ENCODE measurements around the gene CLOCK. TPM values are rescaled to one million over a fixed set of nuclear protein-coding genes. Genes with fewer than 3 reads are reported as not detected.
A peak's percentile ranks its signal among the peaks of the same experiment; 100 is the strongest.

The CLOCK gene
- total RNA-seq, 2 donors from 2014 or later, result 9.9 to 16.3 TPM

DNA sequence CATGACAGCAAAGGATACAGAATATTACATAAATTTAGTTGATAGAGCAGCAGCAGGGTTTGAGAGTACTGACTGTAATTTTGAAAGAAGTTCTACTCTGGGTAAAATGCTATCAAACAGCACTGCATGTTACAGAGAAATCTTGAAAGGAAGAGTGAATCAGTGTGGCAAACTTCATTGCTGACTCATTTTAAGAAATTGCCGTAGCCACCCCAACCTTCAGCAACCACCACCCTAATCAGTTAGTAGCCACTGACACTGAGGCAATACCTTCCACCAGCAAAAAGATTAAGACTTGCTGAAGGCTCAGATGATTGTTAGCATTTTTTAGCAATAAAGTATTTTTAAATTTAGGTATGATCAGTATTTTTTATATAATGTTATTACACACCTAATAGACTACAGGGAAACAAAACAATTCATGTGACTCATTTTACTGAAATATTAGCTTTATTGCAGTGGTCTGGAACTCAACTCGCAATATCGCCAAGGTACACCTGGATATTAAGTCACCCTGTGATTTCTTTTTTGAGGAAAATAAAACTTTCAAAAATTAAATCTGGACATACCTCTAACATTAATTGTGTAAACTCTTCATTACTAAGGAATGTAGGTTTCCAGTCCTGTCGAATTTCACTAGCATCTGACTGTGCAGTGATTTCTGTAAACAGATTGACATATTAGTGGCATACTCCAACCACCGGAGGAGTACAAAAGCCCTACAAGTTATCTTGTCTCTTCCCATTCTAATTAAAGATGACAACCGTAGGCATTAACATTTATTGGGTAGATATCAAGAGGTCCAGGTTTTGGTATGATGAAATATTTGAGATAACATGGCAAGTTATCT, 71.1 kb downstream of the CLOCK start:
- peak; percentile 94 for ATAC-seq (replicated peaks)
- Mint-ChIP-seq H3K36me3 (ENCODE audit: low read depth) (peaks cover 53% of the 10 kb centered on the region), H3K9me3 (no peaks in the 10 kb centered on the region), H3K4me3 (no peak overlapping the region), H3K27ac (no peak overlapping the region), H3K4me1 (peaks cover 11% of the 10 kb centered on the region), H3K27me3 (no peaks in the 10 kb centered on the region)

DNA sequence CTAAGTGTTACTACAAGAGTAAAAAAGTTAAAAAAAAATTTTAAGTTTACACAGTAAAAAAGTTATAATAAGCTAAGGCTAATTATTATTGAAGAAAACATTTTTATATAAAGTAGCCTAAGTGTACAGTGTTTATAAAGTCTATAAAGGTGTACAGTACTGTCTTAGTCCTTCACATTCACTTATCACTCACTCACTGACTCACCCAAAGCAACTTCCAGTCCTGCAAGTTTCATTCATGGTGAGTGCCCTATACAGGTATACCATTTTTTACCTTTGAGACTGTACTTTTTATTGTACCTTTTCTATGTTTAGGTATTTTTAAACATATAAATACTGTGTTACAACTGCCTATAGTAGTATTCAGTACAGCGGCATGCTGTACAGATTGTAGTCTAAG, 76.7 kb downstream of the CLOCK start:
- Mint-ChIP-seq H3K4me3 (no peak overlapping the region), H3K4me1 (peaks cover 7% of the 10 kb centered on the region), H3K9me3 (peaks cover 5% of the 10 kb centered on the region), H3K27me3 (no peaks in the 10 kb centered on the region), H3K27ac (no peak overlapping the region), H3K36me3 (ENCODE audit: low read depth) (peaks cover 49% of the 10 kb centered on the region)
- no peak for ATAC-seq (replicated peaks)

DNA sequence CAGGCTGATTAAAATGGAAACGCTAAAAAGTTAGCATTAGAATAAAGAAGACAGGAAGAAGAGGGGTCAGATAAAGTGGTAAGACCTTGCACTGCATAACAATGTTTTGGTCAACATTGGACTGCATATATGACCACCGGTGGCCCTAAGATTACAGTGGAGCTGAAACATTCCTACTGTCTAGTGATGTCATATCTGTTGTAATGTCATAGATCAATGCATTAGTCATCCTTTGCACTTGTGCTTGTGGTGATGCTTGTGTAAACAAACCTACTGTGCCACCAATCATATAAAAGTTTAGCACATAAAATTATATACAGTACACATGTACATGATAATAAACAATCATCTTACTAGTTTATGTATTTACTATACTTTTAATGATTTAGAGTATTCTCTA, 78.0 kb downstream of the CLOCK start:
- H3K9me3 Mint-ChIP-seq, result peaks cover 5% of the 10 kb centered on the region
- ATAC-seq (replicated peaks), result no peak
- no peaks in the 10 kb centered on the region for H3K27me3 Mint-ChIP-seq
- H3K36me3 Mint-ChIP-seq (ENCODE audit: low read depth), result peaks cover 45% of the 10 kb centered on the region
- H3K4me1 Mint-ChIP-seq, result no peaks in the 10 kb centered on the region
- no peak overlapping the region for H3K27ac Mint-ChIP-seq
- H3K4me3 Mint-ChIP-seq, result no peak overlapping the region

DNA sequence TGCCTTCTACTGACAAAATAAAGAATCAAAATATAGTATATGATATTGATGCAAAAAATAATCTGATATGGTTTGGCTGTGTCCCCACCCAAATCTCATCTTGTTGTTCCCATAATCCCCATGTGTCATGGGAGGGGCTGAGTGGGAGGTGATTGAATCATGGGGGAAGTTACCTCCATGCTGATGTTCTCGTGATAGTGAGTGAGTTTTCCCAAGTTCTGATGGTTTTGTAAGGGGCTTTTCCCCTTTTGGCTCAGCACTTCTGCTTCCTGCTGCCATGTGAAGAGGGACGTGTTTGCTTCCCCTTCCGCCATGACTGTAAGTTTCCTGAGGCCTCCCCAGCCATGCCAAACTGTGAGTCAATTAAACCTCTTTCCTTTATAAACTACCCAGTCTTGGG, 80.7 kb downstream of the CLOCK start:
- peaks cover 5% of the 10 kb centered on the region for H3K9me3 Mint-ChIP-seq
- ATAC-seq (replicated peaks), result no peak

DNA sequence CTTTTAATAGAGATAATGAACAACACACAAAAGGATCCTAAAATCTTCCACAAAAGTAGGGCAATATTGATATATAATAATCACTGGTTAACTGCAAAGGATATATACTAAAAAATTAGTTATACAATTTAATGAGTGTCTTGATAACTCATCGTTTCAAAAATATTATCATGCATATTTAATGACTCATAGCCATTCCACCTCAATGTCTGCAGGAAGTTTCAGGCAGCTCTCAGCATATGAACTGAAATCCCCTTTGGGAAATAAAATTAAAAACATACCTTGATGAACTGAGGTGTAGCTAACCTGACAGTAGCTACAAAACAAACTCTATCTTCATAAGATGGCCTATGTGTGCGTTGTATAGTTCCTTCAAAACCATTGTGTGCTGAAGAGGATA, 88.1 kb downstream of the CLOCK start:
- Mint-ChIP-seq H3K36me3 (ENCODE audit: low read depth) (peaks cover 51% of the 10 kb centered on the region), H3K4me1 (no peaks in the 10 kb centered on the region), H3K27me3 (no peaks in the 10 kb centered on the region), H3K4me3 (no peak overlapping the region), H3K9me3 (no peaks in the 10 kb centered on the region), H3K27ac (no peak overlapping the region)
- ATAC-seq (replicated peaks), result no peak

More for the DNA sequence above, 80.7 kb downstream of the CLOCK start:
- no peaks in the 10 kb centered on the region for H3K4me1 Mint-ChIP-seq
- no peak overlapping the region for H3K4me3 Mint-ChIP-seq
- peaks cover 52% of the 10 kb centered on the region for H3K36me3 Mint-ChIP-seq (ENCODE audit: low read depth)
- H3K27ac Mint-ChIP-seq, result no peak overlapping the region
- no peaks in the 10 kb centered on the region for H3K27me3 Mint-ChIP-seq

DNA sequence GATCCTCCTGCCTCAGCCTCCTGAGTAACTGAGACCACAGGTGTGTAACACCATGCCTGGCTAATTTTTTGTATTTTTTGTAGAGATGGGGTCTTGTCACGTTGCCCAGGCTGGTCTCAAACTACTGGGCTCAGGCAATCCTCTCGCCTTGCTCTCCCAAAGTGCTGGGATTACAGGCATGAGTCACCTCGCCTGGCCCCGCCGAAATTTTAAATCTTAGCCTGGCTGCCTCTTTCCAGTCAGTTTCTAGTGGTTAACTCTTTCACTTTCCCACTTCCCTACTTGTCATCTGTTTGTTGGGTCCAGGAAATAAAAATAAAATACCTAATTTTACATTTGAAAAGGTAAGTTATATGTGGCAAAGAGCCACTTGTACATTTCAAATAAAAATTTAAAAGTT, 88.5 kb downstream of the CLOCK start:
- no peaks in the 10 kb centered on the region for H3K4me1 Mint-ChIP-seq
- H3K36me3 Mint-ChIP-seq (ENCODE audit: low read depth), result peaks cover 53% of the 10 kb centered on the region
- no peak overlapping the region for H3K4me3 Mint-ChIP-seq
- no peaks in the 10 kb centered on the region for H3K27me3 Mint-ChIP-seq
- ATAC-seq (replicated peaks), result no peak
- H3K27ac Mint-ChIP-seq, result no peak overlapping the region
- H3K9me3 Mint-ChIP-seq, result no peaks in the 10 kb centered on the region

DNA sequence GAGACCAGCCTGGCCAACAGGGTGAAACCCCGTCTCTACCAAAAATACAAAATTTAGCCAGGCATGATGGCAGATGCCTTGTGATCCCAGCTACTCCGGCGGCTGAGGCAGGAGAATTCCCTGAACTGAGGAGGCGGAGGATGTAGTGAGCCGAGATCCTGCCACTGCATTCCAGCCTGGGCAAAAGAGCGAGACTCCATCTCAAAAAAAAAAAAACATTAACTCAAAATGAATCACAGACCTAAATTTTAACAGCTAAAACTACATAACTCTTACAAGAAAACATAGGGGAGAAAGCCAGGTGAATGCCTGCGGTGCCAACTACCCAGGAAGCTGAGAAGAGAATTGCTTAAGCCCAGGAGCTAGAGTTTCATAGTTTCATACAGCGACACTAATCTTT, 96.1 kb downstream of the CLOCK start:
- H3K36me3 Mint-ChIP-seq (ENCODE audit: low read depth), result peaks cover 66% of the 10 kb centered on the region
- no peak for ATAC-seq (replicated peaks)
- H3K27me3 Mint-ChIP-seq, result no peaks in the 10 kb centered on the region
- H3K4me3 Mint-ChIP-seq, result no peak overlapping the region
- no peaks in the 10 kb centered on the region for H3K9me3 Mint-ChIP-seq
- H3K4me1 Mint-ChIP-seq, result peaks cover 4% of the 10 kb centered on the region
- H3K27ac Mint-ChIP-seq, result no peak overlapping the region

DNA sequence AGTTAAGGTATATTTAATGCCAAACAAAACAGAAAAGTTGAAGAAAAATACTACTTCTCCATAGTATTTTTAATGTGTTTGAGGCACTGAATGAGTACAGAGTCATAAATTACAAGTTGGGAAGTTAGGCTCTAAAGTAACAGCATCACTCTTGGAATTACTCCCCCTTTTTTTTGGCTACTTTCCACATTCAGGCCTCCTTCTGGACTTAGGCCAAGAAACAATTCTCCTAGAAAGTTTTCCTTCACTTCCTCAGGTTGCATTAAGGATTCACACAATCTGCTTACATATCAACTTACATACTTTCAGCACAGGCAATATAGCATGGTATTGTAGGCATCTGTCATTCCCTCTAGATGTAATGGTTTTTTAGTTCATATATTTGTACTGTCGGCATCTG, 98.9 kb downstream of the CLOCK start:
- ATAC-seq (replicated peaks), result no peak
- Mint-ChIP-seq H3K4me1 (peaks cover 4% of the 10 kb centered on the region), H3K4me3 (no peak overlapping the region), H3K27me3 (no peaks in the 10 kb centered on the region), H3K27ac (no peak overlapping the region), H3K9me3 (no peaks in the 10 kb centered on the region), H3K36me3 (ENCODE audit: low read depth) (peaks cover 72% of the 10 kb centered on the region)

DNA sequence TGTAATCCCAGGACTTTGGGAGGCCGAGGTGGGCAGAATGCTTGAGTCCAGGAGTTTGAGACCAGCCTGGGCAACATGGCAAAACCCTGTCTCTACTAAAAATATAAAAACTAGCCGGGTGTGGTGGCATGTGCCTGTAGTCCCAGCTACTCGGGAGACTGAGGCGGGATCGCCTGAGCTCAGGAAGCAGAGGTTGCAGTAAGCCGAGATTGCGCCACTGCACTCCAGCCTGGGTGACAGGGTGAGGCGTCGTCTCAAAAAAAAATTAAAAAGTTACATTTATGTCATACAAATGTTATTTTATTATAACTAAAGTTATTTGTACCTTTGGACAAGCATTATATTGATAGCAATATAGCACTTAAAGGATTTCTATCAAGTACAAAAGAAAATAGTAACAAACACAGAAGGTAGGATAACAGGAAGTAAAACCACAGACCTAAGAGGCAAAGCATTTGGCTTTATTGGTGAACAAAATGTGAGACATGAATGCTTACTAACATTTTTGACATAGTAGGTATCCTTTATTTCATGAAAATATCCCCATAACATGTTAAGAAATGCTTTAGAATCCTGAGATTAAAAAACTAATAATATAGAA, 99.5 kb downstream of the CLOCK start:
- Mint-ChIP-seq H3K9me3 (no peaks in the 10 kb centered on the region), H3K27ac (no peak overlapping the region)

DNA sequence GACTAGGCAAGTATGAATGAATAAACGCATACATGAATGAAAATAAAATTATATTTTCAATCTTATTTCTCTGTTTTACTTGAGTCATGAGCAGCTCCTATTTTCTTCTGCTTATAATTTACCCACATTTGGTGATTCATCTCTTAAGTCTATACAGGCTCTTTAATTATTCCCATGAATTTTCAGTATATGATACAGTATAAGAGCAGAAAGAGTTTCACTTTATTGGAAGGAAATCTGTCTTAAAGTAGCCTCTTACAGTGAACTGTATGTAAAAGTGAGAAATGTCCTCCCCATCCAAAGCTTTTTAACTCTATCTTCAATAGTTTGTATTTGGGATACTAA, 100.2 kb downstream of the CLOCK start:
- peaks cover 74% of the 10 kb centered on the region for H3K36me3 Mint-ChIP-seq (ENCODE audit: low read depth)
- H3K4me1 Mint-ChIP-seq, result peaks cover 4% of the 10 kb centered on the region
- no peaks in the 10 kb centered on the region for H3K27me3 Mint-ChIP-seq
- no peak for ATAC-seq (replicated peaks)
- H3K27ac Mint-ChIP-seq, result no peak overlapping the region
- H3K4me3 Mint-ChIP-seq, result no peak overlapping the region
- no peaks in the 10 kb centered on the region for H3K9me3 Mint-ChIP-seq

More for the DNA sequence above, 99.5 kb downstream of the CLOCK start:
- no peak for ATAC-seq (replicated peaks)
- Mint-ChIP-seq H3K36me3 (ENCODE audit: low read depth) (peaks cover 74% of the 10 kb centered on the region), H3K27me3 (no peaks in the 10 kb centered on the region), H3K4me1 (peaks cover 4% of the 10 kb centered on the region), H3K4me3 (no peak overlapping the region)

DNA sequence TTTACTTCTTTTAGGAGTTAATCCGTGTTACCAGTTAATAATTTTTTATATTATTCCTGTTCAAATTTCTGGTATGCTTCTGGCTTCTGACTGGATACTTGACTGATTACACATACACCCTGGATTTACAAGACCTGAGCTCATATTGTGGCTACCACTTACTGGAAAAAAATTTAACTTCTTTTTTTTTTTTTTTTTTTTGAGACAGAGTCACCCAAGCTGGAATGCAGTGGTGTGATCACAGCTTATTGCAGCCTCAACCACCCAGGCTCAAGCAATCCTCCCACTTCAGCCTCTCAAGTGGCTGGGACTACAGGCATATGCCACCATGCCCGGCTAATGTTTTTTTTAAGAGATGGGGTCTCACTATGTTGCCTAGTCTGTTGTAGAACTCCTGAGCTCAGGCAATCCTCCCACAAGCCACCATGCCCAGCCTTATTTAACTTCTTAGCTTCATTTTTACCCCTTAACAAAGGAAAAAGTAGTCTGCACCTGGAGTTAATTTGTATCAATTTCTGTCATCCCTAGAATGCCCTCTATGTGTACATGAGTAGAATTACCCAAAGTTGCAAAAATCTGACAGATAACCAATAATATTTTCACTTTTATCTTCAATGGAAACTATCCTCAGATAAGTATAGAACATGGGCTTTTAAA, 100.7 kb downstream of the CLOCK start:
- Mint-ChIP-seq H3K36me3 (ENCODE audit: low read depth) (peaks cover 74% of the 10 kb centered on the region), H3K4me3 (no peak overlapping the region), H3K9me3 (no peaks in the 10 kb centered on the region), H3K4me1 (peaks cover 5% of the 10 kb centered on the region), H3K27me3 (no peaks in the 10 kb centered on the region), H3K27ac (no peak overlapping the region)
- no peak for ATAC-seq (replicated peaks)

DNA sequence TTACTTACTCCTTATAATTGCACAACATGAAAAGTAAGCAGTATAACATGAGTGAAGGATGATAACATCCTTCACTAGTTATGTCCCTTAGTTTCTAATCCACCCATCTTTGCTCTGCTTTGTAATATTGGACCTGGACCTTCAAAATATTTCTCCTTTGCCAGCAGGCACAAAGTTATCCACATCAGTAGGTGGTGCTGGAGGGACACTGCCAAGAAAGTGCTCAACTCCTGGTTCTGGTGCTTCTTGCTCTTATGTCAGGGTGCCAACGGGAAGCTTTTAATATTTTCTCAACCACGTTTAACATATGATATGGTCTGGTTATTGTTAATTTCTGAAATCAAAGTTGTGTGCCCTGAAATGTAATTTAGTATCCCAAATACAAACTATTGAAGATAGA, 101.9 kb downstream of the CLOCK start:
- Mint-ChIP-seq H3K4me1 (peaks cover 9% of the 10 kb centered on the region), H3K4me3 (no peak overlapping the region), H3K27ac (no peak overlapping the region), H3K9me3 (no peaks in the 10 kb centered on the region), H3K27me3 (no peaks in the 10 kb centered on the region), H3K36me3 (ENCODE audit: low read depth) (peaks cover 74% of the 10 kb centered on the region)
- ATAC-seq (replicated peaks), result no peak

DNA sequence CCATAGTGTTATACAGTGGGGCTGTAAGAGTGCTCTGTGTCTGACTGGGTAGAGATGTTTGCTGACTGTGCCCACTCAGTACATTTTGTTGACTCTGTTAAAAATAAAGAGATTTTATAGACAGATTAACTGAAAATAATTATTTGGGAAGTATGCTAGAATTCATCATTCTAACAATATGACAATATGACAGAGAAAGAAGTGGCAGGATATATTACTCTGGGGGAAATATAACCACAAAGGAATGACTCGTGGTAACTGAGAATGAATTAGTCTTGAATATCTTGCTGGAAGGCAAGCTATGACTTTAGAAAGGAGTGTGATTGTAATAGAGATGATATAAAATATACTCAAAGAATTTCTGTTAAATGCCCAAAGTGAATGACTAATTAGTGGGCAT, 104.2 kb downstream of the CLOCK start:
- H3K9me3 Mint-ChIP-seq, result no peaks in the 10 kb centered on the region
- no peaks in the 10 kb centered on the region for H3K27me3 Mint-ChIP-seq
- H3K36me3 Mint-ChIP-seq (ENCODE audit: low read depth), result peaks cover 72% of the 10 kb centered on the region
- H3K4me3 Mint-ChIP-seq, result no peak overlapping the region
- H3K27ac Mint-ChIP-seq, result no peak overlapping the region
- peaks cover 8% of the 10 kb centered on the region for H3K4me1 Mint-ChIP-seq
- ATAC-seq (replicated peaks), result no peak

DNA sequence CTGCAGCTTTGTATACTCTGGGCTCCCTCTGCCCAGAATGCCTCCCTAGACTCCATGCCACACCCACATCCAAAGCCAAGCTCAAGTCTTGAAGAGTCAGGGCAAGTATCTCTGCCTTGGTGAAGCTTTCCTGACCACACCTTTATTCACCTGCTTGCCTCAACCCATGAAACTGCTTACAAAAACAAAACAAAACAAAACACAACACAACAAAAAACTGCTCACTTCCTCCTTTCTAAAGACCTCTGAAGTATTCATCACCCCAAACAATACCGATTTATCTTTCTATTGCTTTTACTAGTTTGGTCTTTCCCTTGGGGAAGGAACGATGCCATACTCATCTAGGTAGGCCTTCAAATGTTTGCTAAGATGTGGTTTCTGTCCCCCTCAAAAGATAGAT, 105.9 kb downstream of the CLOCK start:
- Mint-ChIP-seq H3K9me3 (no peaks in the 10 kb centered on the region), H3K4me3 (no peak overlapping the region), H3K4me1 (peaks cover 8% of the 10 kb centered on the region), H3K27me3 (no peaks in the 10 kb centered on the region), H3K27ac (peak overlapping the region; percentile 41), H3K36me3 (ENCODE audit: low read depth) (peaks cover 80% of the 10 kb centered on the region)
- ATAC-seq (replicated peaks), result no peak

DNA sequence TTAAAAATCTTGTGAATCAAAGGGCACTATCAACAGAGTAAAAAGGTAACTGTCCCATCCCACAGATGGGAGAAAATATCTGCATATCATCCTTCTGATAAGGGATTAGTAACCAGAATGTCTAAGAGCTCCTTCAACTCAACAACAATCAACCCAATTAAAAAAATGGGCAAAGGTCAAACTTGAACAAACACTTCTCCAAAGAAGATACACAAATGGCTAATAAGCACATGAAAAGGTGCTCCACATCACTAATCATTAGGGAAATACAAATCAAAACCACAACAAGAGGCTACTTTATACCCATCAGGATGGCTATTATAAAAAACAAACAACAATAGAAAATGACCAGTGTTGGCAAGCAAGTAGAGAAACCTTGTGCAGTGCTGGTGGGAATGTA, 107.7 kb downstream of the CLOCK start:
- no peak for ATAC-seq (replicated peaks)
- Mint-ChIP-seq H3K9me3 (no peaks in the 10 kb centered on the region), H3K27me3 (no peaks in the 10 kb centered on the region), H3K4me3 (no peak overlapping the region), H3K36me3 (ENCODE audit: low read depth) (peaks cover 86% of the 10 kb centered on the region), H3K27ac (peak overlapping the region; percentile 6), H3K4me1 (peaks cover 8% of the 10 kb centered on the region)

All from activated T-helper 17 cell treated with anti-CD3 and anti-CD28 coated beads, Interleukin-2, amount 50 U/mL, for 72 hours (primary cell).